ENCODE measurements around the gene EPHA6.

EPHA6 gene

DNA sequence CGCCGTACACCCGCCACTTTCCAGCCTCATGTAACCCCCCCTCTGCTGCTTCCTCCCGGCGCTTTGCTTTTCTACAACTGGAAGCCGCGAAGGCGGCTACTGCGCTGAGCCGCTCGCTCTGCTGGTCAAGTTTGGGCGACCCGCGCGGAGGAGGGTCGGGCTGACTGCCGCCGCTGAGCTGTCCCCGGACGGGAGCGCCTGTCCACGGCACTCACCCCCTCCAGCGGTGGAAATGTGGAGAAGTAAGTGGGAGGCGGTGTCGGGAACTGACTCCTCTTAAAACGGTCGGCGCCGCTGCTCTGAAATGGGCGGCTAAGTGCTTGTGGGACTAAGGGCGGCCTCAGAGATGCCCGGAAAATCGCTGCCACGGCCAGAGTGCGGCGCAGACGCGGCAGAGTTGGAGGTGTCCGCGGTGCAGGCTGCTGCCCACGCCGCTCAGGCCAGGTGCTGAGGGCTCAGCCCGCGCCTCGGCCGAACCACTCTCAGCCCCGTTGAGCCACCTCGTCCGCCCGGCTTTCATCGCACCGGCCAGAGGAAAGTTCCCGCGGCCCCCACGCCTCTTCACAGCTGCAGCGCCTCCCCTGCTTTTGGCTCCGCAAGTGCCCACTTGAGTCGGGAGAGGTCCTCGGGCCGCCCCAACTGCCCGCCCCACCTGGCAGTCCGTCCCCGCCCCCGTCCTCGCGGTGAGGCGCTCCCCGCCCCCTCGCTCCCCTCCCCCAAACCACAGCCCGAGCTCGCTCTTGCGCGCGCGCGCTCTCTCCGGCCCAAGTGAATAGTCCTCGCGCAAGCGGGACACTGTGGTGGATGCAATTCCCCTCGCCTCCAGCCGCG, at the start of gene EPHA6:
EPHA6 (plus strand) TSS at position 775 of the 831 bp plus-strand sequence.
- no peak for DNase-seq

DNA sequence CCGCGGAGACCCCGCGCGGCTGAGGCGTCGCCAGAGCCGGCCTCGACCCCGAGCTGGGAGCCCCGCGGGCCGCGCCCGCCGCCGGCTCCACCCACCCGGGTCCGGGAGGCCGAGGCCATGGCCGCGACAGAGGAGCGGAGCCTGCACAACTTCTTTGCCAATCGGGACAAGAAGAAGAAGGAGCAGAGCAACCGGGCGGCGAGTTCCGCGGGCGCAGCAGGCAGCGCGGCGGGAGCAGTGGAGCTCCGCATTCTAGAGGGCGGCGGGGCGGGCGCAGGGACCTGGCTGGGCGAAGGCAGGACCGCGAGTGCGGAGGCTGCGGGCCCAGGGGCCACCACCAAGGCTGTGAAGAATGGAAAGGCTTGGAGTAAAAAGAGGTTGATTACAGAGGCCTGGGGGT, 37.6 kb upstream of the EPHA6 start:
- no peak for DNase-seq

DNA sequence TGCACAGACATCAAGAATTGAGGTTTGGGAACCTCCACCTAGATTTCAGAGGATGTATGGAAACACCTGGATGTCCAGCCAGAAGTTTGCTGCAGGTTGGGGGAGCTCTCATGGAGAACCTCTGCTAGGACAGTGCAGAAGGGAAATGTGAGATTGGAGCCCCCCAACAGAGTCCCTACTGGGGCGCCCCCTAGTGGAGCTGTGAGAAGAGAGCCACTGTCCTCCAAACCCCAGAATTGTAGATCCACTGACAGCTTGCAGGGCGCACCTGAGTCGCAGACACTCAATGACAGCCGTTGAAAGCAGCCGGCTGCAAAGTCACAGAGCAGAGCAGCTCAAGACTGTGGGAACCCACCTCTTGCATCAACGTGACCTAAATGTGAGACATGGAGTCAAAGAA, 34.6 kb upstream of the EPHA6 start:
- DNase-seq: no peak

DNA sequence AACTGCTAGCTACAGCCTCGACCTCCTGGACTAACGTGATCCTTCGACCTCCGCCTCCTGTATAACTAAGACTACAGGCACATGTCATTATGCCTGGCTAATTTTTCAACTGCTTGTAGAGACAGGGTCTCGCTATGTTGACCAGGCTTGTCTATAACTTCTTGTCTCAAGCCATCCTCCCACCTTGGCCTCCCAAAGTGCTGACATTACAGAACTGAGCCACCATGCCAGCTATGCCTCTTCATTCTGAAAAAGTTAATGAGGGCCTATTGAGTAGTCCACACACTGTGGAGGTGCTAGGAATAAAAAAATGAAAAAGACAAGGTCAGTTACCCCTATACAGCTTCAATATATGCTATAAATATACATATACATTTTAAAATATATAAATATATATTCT, 18.3 kb upstream of the EPHA6 start:
- no peak for DNase-seq

DNA sequence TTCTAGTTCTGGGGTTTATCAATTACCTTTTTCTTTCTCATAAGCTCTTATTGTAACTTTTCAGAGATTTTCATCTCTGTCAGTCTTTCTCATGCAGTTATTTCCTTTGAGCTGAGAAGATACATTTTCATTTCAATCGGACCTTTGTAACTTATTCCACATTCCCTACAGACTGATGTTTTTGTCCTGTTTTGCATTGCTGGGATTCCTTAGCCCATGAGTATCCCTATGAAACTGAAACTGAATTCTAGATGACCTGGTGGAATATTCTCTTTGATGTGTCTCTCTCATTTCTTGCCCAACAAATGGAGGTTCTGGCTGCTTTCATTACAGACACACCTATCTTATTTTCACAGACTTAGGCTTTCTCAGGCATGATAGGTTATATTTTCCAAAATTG, 10.5 kb upstream of the EPHA6 start:
- DNase-seq: no peak

- no peak for DNase-seq
Observed at GRCh38 chr3:96806341-96806740, 8.1 kb upstream of the EPHA6 start.

DNA sequence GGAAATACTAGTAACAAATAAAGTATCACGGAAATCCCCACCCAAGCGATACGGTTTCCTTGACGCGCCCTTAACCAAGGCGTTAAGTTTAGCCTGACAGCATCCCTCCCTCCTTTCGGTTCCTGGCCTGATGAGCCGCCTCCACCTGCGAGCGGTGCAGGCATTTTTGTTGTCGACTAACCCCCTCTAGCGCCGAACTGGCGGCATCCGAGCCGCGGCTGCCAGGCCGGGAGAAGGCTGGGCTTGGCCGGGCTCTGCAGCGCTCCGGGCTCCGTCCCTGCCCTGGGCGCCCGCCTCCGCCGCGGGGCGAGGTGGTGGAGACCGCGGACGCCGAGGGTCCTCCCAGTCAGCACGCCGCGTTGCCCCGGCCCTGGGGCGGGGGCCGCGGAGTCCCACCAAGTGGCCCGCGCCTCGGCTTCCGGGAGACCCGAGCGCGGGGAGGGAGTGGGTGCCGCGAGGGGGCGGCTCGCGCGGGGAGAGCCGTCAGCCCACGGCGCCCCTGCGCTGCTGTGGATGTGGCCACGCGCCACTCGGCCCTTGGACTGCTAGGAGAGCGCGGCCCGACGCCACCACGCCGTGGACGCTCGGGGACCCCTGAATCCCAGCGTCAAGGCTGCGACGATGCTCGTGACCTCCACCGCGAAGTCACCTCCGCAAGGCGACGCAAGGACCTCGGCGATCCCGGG, 1.1 kb upstream of the EPHA6 start:
- no peak for DNase-seq

DNA sequence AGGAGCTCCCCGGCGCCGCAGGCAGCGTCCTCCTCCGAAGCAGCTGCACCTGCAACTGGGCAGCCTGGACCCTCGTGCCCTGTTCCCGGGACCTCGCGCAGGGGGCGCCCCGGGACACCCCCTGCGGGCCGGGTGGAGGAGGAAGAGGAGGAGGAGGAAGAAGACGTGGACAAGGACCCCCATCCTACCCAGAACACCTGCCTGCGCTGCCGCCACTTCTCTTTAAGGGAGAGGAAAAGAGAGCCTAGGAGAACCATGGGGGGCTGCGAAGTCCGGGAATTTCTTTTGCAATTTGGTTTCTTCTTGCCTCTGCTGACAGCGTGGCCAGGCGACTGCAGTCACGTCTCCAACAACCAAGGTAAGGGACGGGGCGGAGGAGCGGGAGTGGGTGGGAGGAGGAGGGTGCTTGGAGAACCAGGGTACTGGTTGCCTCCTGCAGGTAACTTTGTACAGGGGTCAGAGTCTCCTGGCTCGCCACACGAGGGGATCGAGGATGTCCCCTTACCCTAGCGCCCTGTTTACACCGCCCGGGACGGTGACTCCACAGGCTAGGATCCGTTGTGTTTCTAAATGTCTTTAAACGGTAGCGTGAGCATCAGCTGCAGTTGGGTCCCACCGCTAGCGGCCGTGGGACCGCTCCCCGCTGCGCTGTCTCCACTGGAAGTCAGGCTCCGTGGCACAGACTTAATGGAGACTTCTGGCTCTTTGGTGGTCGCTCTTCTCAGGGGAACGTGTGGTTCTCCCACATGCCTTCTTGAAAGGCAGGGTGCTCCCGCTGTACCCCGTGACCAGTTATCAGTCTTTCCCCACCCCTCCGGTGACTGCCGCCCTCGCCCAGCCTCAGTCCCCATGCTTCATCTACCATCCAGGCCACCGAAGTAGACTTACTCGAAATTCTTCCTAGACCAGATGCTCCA, 515 bp downstream of the EPHA6 start:
- no peak for DNase-seq

- DNase-seq: no peak
Observed at GRCh38 chr3:96831175-96831574, 16.8 kb downstream of the EPHA6 start.

DNA sequence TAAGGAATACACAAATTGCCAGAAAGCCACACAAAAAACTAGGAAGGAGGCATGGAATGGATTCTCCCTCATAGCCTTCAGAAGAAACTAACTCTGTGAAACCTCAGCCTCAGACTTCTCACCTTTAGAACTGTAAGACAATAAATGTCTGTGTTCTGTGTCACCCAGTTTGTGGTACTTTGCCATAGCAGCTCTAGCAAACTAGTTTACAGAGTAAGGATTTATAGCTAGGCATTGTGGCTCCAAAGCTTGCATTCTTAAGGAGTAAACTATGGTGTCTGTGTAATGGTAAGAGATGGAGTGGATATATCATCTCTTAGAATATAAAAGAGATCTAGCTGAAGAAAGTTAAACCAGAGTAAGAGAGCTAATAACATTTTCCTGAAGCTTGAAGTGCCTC, 18.9 kb downstream of the EPHA6 start:
- DNase-seq: no peak

DNA sequence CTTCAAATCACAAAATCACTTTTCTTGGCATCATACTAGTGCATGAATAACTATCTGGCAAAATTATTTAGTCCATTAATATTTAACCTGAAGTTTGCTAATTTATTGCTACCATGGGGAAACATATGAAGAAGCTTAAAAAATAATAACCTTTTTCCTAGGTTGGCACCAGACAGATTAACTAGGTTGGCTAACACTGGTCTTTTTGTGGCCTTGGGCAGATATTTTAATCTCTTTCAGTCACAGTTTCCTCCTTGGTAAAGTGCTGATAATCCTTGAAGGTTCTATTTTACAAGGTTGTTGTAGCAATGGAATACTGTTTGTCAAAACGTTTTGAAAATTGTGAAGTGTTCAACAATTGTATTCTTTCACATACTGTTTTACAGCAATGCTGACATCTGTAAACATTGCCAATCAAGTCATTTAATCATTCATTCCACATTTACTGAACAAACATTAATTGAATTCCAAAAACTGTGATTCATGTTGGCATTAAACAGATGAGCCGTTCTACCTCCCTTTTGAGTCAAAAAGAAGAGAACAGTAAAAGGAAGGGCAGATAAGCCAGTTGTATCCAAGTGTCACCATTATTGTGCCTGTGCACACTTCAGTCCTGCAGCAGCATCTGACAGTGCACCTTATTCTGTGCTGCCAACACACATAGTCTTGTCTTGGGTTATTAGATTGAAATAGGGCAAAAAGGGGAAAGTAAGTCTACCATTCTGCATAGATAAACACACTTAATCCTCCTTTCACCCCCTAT, 21.9 kb downstream of the EPHA6 start:
- no peak for DNase-seq

GRCh38 chr3:96843505-96844203, 29.3 kb downstream of the EPHA6 start:
- no peak for DNase-seq

DNA sequence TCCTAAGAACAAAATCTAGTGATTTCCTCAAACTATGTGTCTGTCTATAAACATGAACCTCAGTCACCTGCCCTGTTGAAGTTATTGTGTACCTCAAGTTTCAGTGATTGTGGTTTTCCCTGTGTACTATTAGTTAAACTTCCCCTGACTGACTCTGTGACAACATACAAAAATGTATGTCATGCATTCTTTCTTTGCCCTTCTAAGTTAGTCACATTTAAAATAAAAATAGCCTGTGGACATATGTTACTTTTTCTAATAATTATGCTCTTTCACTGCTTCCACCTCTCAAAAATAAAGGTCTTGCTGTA, 29.8 kb downstream of the EPHA6 start:
- DNase-seq: no peak

- no peak for DNase-seq
Observed at GRCh38 chr3:96852849-96853248, 38.5 kb downstream of the EPHA6 start.

- no peak for DNase-seq
Observed at GRCh38 chr3:96860882-96861281, 46.5 kb downstream of the EPHA6 start.

DNA sequence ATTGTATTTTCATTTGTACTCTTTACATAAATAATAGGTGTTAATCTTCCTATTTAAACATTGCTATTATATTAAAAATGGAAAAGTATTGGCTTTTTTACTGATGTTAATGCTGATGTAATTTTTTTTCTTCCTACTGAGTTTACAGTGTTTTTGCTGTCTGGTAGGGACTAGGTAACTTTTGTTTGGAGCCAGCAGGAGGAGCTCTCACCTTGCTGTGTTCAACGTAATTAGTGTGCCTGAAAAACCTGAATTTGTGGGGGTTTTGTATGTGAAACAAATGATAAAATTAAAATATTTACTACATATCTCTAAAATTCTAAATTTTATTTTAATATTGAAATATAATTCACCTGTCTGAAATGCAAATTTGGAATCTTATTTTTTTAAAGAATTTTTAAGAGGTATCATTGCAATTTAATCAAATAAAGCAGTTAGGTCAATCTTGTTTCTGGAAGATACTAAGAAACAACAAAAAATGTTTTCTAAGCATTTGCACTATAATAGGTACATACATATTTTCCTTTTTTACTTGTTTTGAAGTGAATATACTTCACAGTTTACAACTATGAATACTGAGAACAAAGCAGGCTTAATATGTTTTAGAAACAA, 48.8 kb downstream of the EPHA6 start:
- DNase-seq: no peak

GRCh38 chr3:96865605-96866004, 51.2 kb downstream of the EPHA6 start:
- no peak for DNase-seq

- no peak for DNase-seq
Observed at GRCh38 chr3:96869316-96869715, 54.9 kb downstream of the EPHA6 start.

DNA sequence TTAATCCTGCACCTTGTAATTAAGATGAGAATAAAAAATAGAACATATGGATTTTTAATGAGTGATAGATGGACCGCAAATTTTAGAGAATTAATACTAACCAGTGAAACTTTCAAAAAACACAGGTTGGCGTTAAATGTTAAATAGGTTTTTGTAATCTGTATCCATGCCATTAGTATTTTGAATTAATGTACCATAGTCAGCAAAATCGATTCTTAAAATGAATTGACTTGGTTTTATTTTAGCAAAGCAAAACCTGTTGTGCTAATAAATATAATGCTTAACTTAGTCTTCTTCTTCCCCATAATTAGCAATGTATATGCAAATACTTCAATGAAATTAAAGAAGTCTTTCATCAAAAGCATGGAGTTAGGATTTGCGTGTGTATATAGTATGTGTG, 63.1 kb downstream of the EPHA6 start:
- DNase-seq: no peak

GRCh38 chr3:96900031-96900430, 85.6 kb downstream of the EPHA6 start:
- DNase-seq: no peak

DNA sequence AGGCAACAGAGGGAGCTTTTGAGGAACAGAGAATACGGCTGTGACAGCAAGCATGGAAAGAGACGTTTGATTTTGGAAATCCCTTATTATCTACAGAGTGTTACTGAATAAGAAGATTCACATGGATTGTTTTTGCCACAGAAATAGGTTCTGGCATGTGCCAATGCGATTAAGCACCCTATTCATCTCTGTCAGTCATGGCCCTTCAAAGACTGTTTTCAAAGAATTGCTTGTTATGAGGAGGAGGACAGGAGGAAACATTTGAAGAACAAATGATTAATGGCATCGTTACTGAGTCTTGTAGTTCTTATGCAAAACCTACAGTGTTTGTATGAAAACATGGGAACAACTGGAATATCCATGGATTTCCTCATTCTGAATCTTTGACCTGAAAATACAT, 86.2 kb downstream of the EPHA6 start:
- no peak for DNase-seq

- no peak for DNase-seq
Observed at GRCh38 chr3:96915445-96915844, 101.1 kb downstream of the EPHA6 start.
